ENCODE measurements around the gene TTBK1.

The TTBK1 gene

GRCh38 chr6:43274127-43274915 lies 31.0 kb downstream of the TTBK1 start:
- no peak for DNase-seq (ENCODE audit: low spot score)
- TF ChIP-seq, protein P1, sequence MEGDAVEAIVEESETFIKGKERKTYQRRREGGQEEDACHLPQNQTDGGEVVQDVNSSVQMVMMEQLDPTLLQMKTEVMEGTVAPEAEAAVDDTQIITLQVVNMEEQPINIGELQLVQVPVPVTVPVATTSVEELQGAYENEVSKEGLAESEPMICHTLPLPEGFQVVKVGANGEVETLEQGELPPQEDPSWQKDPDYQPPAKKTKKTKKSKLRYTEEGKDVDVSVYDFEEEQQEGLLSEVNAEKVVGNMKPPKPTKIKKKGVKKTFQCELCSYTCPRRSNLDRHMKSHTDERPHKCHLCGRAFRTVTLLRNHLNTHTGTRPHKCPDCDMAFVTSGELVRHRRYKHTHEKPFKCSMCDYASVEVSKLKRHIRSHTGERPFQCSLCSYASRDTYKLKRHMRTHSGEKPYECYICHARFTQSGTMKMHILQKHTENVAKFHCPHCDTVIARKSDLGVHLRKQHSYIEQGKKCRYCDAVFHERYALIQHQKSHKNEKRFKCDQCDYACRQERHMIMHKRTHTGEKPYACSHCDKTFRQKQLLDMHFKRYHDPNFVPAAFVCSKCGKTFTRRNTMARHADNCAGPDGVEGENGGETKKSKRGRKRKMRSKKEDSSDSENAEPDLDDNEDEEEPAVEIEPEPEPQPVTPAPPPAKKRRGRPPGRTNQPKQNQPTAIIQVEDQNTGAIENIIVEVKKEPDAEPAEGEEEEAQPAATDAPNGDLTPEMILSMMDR (IDR thresholded peaks at IDR 0.05; ENCODE audit: extremely low read depth, missing control alignments), result no peak

- peak; percentile 82 for DNase-seq (ENCODE audit: low spot score)
- TF ChIP-seq, protein P1 (IDR thresholded peaks at IDR 0.05; ENCODE audit: extremely low read depth, missing control alignments), result no peak
Measured at GRCh38 chr6:43274916-43275597, 31.8 kb downstream of the TTBK1 start.

- TF ChIP-seq, protein P1 (IDR thresholded peaks at IDR 0.05; ENCODE audit: extremely low read depth, missing control alignments), result no peak
- DNase-seq (ENCODE audit: low spot score), result peak; percentile 66
Measured at GRCh38 chr6:43275801-43276576, 32.7 kb downstream of the TTBK1 start.

GRCh38 chr6:43276577-43277305 lies 33.5 kb downstream of the TTBK1 start:
- TF ChIP-seq, protein P1 (IDR thresholded peaks at IDR 0.05; ENCODE audit: extremely low read depth, missing control alignments), result no peak
- DNase-seq (ENCODE audit: low spot score), result no peak

GRCh38 chr6:43277306-43277642 lies 34.0 kb downstream of the TTBK1 start:
- TF ChIP-seq, protein P1 (IDR thresholded peaks at IDR 0.05; ENCODE audit: extremely low read depth, missing control alignments), result no peak
- DNase-seq (ENCODE audit: low spot score), result no peak

DNA sequence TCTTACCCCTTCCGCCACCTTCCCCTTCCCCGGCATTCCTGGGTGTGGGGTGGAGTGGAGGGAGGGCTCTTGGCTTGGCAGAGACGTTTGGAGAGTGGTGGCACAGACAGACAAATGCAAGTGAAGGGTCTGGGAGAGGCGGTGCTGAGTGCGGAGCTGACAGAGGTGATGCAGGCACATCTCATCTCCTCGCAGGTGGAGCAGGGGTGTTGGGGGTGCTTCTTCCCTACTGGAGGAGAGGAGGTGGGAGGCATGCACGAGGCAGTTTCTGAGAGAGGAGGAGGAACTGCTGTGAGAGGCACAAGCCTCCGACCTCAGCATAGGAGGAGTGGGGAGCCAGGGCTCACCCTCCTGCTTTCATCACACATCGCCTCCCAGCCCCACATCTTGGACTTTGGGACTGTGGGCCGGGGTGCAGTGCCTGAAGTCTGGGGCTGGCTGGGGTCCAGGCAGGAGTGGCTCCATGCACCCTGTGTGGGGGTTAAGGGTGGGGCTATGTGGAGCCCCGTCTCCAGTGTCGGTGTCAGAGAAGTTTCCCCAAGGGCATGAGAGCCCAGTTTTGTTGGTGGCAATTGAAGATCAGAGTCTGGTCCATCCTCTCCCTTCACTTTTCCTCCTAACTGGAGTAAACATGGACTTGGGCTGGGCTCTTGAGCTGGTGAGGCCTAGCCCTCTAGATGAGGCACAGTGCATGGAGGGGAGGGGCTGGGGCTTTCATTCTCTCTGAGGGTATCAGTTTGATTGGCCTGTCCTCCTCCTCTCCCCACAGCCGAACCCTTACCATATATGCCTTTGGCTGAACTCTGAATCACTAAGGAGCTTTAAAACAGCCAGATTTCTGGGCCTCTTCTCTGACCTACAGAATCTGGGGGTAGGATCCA lies 34.6 kb downstream of the TTBK1 start:
- TF ChIP-seq, protein P1 (IDR thresholded peaks at IDR 0.05; ENCODE audit: extremely low read depth, missing control alignments), result no peak
- DNase-seq (ENCODE audit: low spot score), result no peak

All from GM20000 (cell line).